Heart right ventricle (tissue), 16 donors: Measurements from ENCODE around the gene ATP8B2. TPM values are rescaled to one million over a fixed set of nuclear protein-coding genes. Genes with fewer than 3 reads are reported as not detected.

Experiments used
- ATAC-seq, 8 donors: fragments of 200-7000 bp; cut with Tn5 transposase; one replicate each; pipeline ENCODE4 v1.9.1; 2020; ENCODE audit warnings: mild to moderate bottlenecking in 8 of 8, moderate library complexity in 8 of 8, moderate number of reproducible peaks in 1 of 8
- DNase-seq, 2 donors: peaks; one replicate each; pipeline ENCODE4 v3.0.0-alpha.2; 2020
- H3K27ac ChIP-seq, 10 donors: fragments of 200-600 bp; sonication (generic) in 2 of 10; one replicate each; pipeline versions ENCODE4 v1.5.0 to v1.8.0; 2020 to 2022; ENCODE audit warnings: mild to moderate bottlenecking in 3 of 10
- H3K27me3 ChIP-seq, 7 donors: fragments of 200-600 bp; one replicate each; pipeline ENCODE4 v1.8.0; 2021 to 2022; ENCODE audit warnings: mild to moderate bottlenecking in 2 of 7
- H3K36me3 ChIP-seq, 9 donors: fragments of 200-600 bp; sonication (generic) in 1 of 9; one replicate each; pipeline versions ENCODE4 v1.5.0 to v1.8.0; 2020 to 2022; ENCODE audit warnings: mild to moderate bottlenecking in 2 of 9
- H3K4me1 ChIP-seq, 9 donors: fragments of 200-600 bp; sonication (generic) in 1 of 9; one replicate each; pipeline versions ENCODE4 v1.5.0 to v1.8.0; 2020 to 2022; ENCODE audit warnings: mild to moderate bottlenecking in 4 of 9
- H3K4me3 ChIP-seq, 10 donors: fragments of 200-600 bp; sonication (generic) in 2 of 10; one replicate each; pipeline versions ENCODE4 v1.5.0 to v1.8.0; 2020 to 2022; ENCODE audit warnings: mild to moderate bottlenecking in 7 of 10, moderate library complexity in 2 of 10
- H3K9me3 ChIP-seq, 11 donors: fragments of 200-600 bp in 10 of 11; sonication (generic) in 2 of 11; one replicate each; pipeline versions ENCODE4 v1.5.0 to v1.8.0; 2013 to 2022; ENCODE audit warnings: mild to moderate bottlenecking in 2 of 11, control low read depth in 1 of 11, moderate library complexity in 1 of 11
- WGBS, 2 donors: extraction: QIAGEN DNeasy Blood & Tissue Kit; methylation state at CpG; one replicate each; pipeline ENCODE4 v1.1.7; 2013; ENCODE audit warnings: inconsistent platforms in 1 of 2; 5-methylcytosine and 5-hydroxymethylcytosine counted together
- intact Hi-C, 10 donors: fragments of 100-400 bp; cut with DNase I; formaldehyde crosslinking; loops; one replicate each; pipeline versions ENCODE4 v1.11.1 to v1.14.2; 2022
- polyA plus RNA-seq, 2 donors: library from polyadenylated mRNA; stranded (reverse); fragments of 200-250 nt; gene quantifications; one replicate each; pipeline ENCODE4 v1.2.3, GENCODE V29; 2013
- total RNA-seq, 10 donors: library from RNA; stranded (reverse); fragmentation: NEBNext Ultra II Directional in 3 of 10; extraction: Animal tissue kit (Norgen Biotek cat#: 25700) in 3 of 10; gene quantifications; one replicate each; pipeline versions ENCODE4 v1.2.1 to v1.2.4, GENCODE V29; 2021 to 2023
- TF ChIP-seq, protein P1 (sequence below), 9 donors: fragments of 200-600 bp; sonication (generic) in 2 of 9; IDR thresholded peaks; one replicate each; pipeline versions ENCODE4 v1.5.0 to v1.8.0; 2021 to 2022; ENCODE audit warnings: antibody characterized with exemption in 9 of 9, mild to moderate bottlenecking in 5 of 9, moderate library complexity in 1 of 9
- donor health status: Arrhythmogenic right ventricular cardiomyopathy.
- donor health status: ischemic (EF 13 %, LVEDD 7.1; RV severe dilation, severe dysfunction).
- donor health status: healthy with polysubstance abuse.
- donor health status: DM: no; HTN: yes; CAD: no.
- donor health status: DM: no; HTN: no; CAD: no.
- donor health status: ischemic (EF 25% LVEDD 6.9; RV normal size, moderate dysfunction).
- donor health status: ischemic (EF 25% LVEDD 5.7; RV mildly dilated, moderate dysfunction).
- donor health status: healthy.
- donor health status: DM: yes; HTN: yes; CAD: no.
- donor health status: Ischemic cardiomyopathy.
- donor health status: ischemic (EF 35%, LVEDD 5.7; RV mildly dilated, moderate dysfunction).
- donor health status: nonischemic (EF 11% LVEDD 7.7; RV severe dilation, severe dysfunction).
- donor health status: DM: yes; HTN: yes; CAD: no.
- donor health status: PGD.
- donor health status: ischemic (EF 29% LVEDD 5.4; RV normal size, mild dysfunction).
- donor health status: nonischemic (EF 23%, LVEDD 6.1; RV moderate dilation, normal function).

ATP8B2 gene
- total and polyA plus RNA-seq, 12 donors: 8.0 to 17.3 (median 13.3) TPM

- no peaks in the 10 kb centered on the region for H3K4me1 ChIP-seq
- no peak for DNase-seq
- H3K27me3 ChIP-seq: no peaks in the 10 kb centered on the region
- WGBS, 2 donors: 69 to 71% methylated on average over 3 of the region's 3 CpGs
- no peak overlapping the region for H3K4me3 ChIP-seq
- no peaks in the 10 kb centered on the region for H3K36me3 ChIP-seq
- TF ChIP-seq, protein P1, sequence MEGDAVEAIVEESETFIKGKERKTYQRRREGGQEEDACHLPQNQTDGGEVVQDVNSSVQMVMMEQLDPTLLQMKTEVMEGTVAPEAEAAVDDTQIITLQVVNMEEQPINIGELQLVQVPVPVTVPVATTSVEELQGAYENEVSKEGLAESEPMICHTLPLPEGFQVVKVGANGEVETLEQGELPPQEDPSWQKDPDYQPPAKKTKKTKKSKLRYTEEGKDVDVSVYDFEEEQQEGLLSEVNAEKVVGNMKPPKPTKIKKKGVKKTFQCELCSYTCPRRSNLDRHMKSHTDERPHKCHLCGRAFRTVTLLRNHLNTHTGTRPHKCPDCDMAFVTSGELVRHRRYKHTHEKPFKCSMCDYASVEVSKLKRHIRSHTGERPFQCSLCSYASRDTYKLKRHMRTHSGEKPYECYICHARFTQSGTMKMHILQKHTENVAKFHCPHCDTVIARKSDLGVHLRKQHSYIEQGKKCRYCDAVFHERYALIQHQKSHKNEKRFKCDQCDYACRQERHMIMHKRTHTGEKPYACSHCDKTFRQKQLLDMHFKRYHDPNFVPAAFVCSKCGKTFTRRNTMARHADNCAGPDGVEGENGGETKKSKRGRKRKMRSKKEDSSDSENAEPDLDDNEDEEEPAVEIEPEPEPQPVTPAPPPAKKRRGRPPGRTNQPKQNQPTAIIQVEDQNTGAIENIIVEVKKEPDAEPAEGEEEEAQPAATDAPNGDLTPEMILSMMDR (IDR thresholded peaks at IDR 0.05): no peak
- no peak overlapping the region for H3K27ac ChIP-seq
- peaks cover 0 to 2% (median 0%) of the 10 kb centered on the region in 11 donors for H3K9me3 ChIP-seq
- intact Hi-C loops: no loop called here
- no peak for ATAC-seq
These were observed 36.7 kb upstream of the ATP8B2 start for GRCh38 chr1:154288661-154289060.

DNA sequence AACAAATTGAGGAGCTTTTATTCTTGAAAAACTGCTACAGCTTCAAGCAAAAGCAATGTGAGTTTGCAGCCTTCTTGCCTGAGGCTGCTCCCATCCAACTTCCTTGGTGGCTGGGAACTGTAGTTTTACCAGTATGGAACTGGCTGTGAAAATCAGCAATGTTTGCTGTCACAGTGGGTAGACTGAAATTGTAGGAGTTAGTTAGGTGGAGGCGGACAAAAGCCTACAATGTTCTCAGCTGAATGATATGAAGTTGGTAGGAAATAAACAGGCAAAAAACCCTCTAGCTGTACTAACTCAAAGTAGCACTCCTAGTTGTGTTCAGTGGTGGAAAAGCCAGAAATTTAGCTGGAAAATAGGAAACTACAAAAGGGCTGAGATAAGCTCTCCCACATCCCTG lies 34.4 kb upstream of the ATP8B2 start:
- no peak for DNase-seq
- Histone ChIP-seq H3K27ac (no peak overlapping the region), H3K4me1 (no peaks in the 10 kb centered on the region), H3K9me3 (peaks cover 0 to 23% (median 15%) of the 10 kb centered on the region in 11 donors), H3K4me3 (no peak overlapping the region), H3K27me3 (no peaks in the 10 kb centered on the region), H3K36me3 (no peaks in the 10 kb centered on the region)
- intact Hi-C loops: no loop called here
- 71 to 84% methylated on average over 1 of the region's 1 CpG for WGBS, 2 donors
- TF ChIP-seq, protein P1 (IDR thresholded peaks at IDR 0.05): no peak
- no peak for ATAC-seq

DNA sequence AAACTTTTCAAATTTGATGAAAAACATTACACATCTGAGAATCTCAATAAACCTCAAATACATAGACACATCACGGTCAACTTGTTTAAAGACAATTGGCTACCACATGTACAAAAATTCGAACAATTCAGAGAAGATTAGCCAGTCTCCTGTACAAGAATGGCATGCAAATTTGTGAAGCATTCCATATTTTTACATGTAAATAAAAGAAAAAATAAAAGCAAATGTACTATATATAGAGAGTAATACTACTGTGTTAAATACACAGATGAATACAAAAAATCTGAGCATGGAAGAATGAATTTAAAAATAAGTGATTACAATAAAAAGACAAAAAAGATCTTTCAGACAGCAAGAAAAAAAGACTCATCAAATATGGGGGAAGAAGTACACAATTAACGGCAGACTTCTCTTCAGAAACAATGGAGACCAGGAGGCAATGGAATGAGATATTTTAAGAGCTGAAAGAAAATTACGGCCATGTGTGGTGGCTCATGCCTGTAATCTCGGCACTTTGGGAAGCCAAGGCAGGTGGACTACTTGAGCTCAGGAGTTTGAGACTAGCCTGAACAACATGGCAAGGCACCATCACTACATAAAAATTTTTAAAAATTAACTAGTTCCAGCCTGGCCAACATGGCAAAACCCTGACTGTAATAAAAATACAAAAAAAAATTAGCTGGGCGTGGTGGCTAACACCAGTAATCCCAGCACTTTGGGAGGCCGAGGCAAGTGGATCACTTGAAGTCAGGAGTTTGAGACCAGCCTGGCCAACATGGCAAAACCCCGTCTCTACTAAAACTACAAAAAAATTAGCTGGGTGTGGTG lies 29.7 kb upstream of the ATP8B2 start:
- TF ChIP-seq, protein P1 (IDR thresholded peaks at IDR 0.05): no peak
- WGBS, 2 donors: 73 to 80% methylated on average over 8 of the region's 8 CpGs

DNA sequence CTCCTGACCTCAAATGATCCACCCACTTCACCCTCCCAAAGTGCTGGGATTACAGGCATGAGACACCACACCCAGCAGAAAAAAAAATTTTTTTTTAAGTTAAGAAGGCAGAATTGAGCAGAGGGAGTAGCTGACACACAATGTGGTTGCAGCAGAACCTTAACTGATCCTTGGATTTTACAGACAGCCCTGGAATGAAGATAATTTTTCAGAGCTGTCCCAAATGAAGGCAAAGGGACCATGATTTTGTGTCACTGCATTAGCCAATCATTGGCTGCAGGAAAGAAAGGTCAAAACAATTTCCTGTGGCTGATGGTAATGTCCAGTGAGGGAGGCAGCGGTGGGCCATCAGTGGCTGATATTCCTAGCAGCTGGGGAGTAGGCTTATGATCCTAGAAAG lies 23.7 kb upstream of the ATP8B2 start:
- DNase-seq (no peak), ATAC-seq (no peak)
- intact Hi-C loops: no loop called here
- H3K9me3 ChIP-seq: peaks cover 0 to 8% (median 0%) of the 10 kb centered on the region in 11 donors
- H3K27ac ChIP-seq: no peak overlapping the region
- H3K4me1 ChIP-seq: no peaks in the 10 kb centered on the region
- TF ChIP-seq, protein P1 (IDR thresholded peaks at IDR 0.05): no peak
- no peaks in the 10 kb centered on the region for H3K27me3 ChIP-seq
- no peak overlapping the region for H3K4me3 ChIP-seq
- no peaks in the 10 kb centered on the region for H3K36me3 ChIP-seq
- WGBS, 2 donors: 58 to 71% methylated on average over 1 of the region's 1 CpG

More for the DNA sequence above, 29.7 kb upstream of the ATP8B2 start:
- H3K27ac ChIP-seq: no peak overlapping the region
- no peak for ATAC-seq
- no peaks in the 10 kb centered on the region for H3K27me3 ChIP-seq
- H3K36me3 ChIP-seq: no peaks in the 10 kb centered on the region
- intact Hi-C loops: no loop called here
- H3K4me3 ChIP-seq: no peak overlapping the region
- H3K4me1 ChIP-seq: no peaks in the 10 kb centered on the region
- H3K9me3 ChIP-seq: peaks cover 0 to 37% (median 20%) of the 10 kb centered on the region in 11 donors
- no peak for DNase-seq
